ENCODE measurements around the gene FLYWCH2. TPM values are rescaled to one million over a fixed set of nuclear protein-coding genes. Genes with fewer than 3 reads are reported as not detected.

FLYWCH2 gene
- total and polyA plus RNA-seq, 2 experiments from 2014 or later, result 30.9 to 45.0 TPM

GRCh38 chr16:2866431-2866830 is 16.6 kb upstream of the FLYWCH2 start:
- Mint-ChIP-seq H3K4me3 (no peak overlapping the region), H3K27me3 (ENCODE audit: insufficient read depth, low read depth, poor library complexity) (peaks cover 25% of the 10 kb centered on the region), H3K27ac (no peak overlapping the region), H3K4me1 (no peaks in the 10 kb centered on the region), H3K9me3 (peaks cover 1% of the 10 kb centered on the region; the same call in 1 of the 3 replicates), H3K36me3 (ENCODE audit: low read depth) (no peaks in the 10 kb centered on the region)
- TF ChIP-seq ZNF114 (CRISPR knock-in tag; IDR thresholded peaks at IDR 0.05) (no peak), STAT1 (IDR thresholded peaks at IDR 0.05; ENCODE audit: unreplicated experiment) (no peak), CREB1 (CRISPR knock-in tag; IDR thresholded peaks at IDR 0.05; ENCODE audit: low read depth) (no peak), CTCF (conservative IDR thresholded peaks at IDR 0.05; ENCODE audit: low read depth in 2 of 2) (no peak), JUNB (IDR thresholded peaks at IDR 0.05; ENCODE audit: unreplicated experiment) (no peak), ZNF462 (CRISPR knock-in tag; IDR thresholded peaks at IDR 0.05) (no peak), EZH2 (IDR thresholded peaks at IDR 0.05; ENCODE audit: low read depth, unreplicated experiment) (no peak), POLR2AphosphoS5 (IDR thresholded peaks at IDR 0.05; ENCODE audit: low read depth) (no peak), ETS1 (IDR thresholded peaks at IDR 0.05) (no peak), EZH2phosphoT487 (IDR thresholded peaks at IDR 0.05; ENCODE audit: unreplicated experiment) (no peak), REST (IDR thresholded peaks at IDR 0.05; ENCODE audit: unreplicated experiment) (no peak), ZNF331 (CRISPR knock-in tag; IDR thresholded peaks at IDR 0.05; ENCODE audit: low read depth) (no peak), NANOG (IDR thresholded peaks at IDR 0.05; ENCODE audit: borderline replicate concordance) (no peak)
- ATAC-seq (no peak), DNase-seq (ENCODE audit: low spot score) (no peak)
- H3K9me2 ChIP-seq (ENCODE audit: insufficient read depth), result no peaks in the 10 kb centered on the region; the same call in 1 of the 2 replicates
- H3K4me3 ChIP-seq, result no peak overlapping the region
- no peak overlapping the region for H3K4me2 ChIP-seq
- no peaks in the 10 kb centered on the region for H3F3A ChIP-seq (replicated peaks; ENCODE audit: low read depth)
- H3K36me3 ChIP-seq (ENCODE audit: insufficient read depth), result no peaks in the 10 kb centered on the region
- no peaks in the 10 kb centered on the region for H4K20me1 ChIP-seq (replicated peaks; ENCODE audit: insufficient read depth)
- H3K79me2 ChIP-seq (replicated peaks; ENCODE audit: insufficient read depth), result no peaks in the 10 kb centered on the region
- H2AFZ ChIP-seq, result no peak overlapping the region
- no peak overlapping the region for H3K27ac ChIP-seq (ENCODE audit: low read depth)
- H3K27me3 ChIP-seq (ENCODE audit: insufficient read depth), result peaks cover 56% of the 10 kb centered on the region
- peaks cover 5% of the 10 kb centered on the region; the same call in 1 of the 2 replicates for H3K4me1 ChIP-seq (ENCODE audit: insufficient read depth)
